Lower leg skin (tissue), 4 donors: ENCODE data around the gene RMND5B. TPM values are rescaled to one million over a fixed set of nuclear protein-coding genes. Genes with fewer than 3 reads are reported as not detected.

Source experiments
- DNase-seq, 2 donors: peaks; one replicate each; pipeline ENCODE4 v3.0.0-alpha.2; 2019; ENCODE audit warnings: low spot score in 2 of 2
- H3K4me3 ChIP-seq: fragments of 200-600 bp; sonication (generic); 2 replicates; pipeline ENCODE4 v1.5.1; 2017; ENCODE audit warnings: mild to moderate bottlenecking, low read depth; ENCODE audit not compliant: poor library complexity, severe bottlenecking
- CTCF ChIP-seq, 3 donors: fragments of 450-650 bp; IDR thresholded peaks; one replicate each; pipeline ENCODE4 v1.5.1; 2016; ENCODE audit warnings: antibody characterized with exemption in 3 of 3, mild to moderate bottlenecking in 3 of 3, moderate library complexity in 2 of 3
- POLR2A ChIP-seq, 2 donors: fragments of 450-650 bp; IDR thresholded peaks; one replicate each; pipeline ENCODE4 v1.6.1; 2016 to 2017; ENCODE audit warnings: antibody characterized with exemption in 2 of 2, mild to moderate bottlenecking in 1 of 2, moderate library complexity in 1 of 2
- WGBS, 2 donors: methylation state at CpG; one replicate each; pipeline ENCODE4 v1.1.5; 2018; 5-methylcytosine and 5-hydroxymethylcytosine counted together
- intact Hi-C: fragments of 100-400 bp; cut with DNase I; formaldehyde crosslinking; loops from one replicate; pipeline ENCODE4 v1.15.0; 2023; ENCODE audit warnings: low total_unique reads
- total RNA-seq, 4 donors: library from RNA; depleted of rRNA; stranded (reverse); fragments of >200 nt; gene quantifications; one replicate each; pipeline ENCODE4 v1.1.0, GENCODE V29; 2016

The RMND5B gene
- total RNA-seq, 4 donors from 2014 or later, result 47.4 to 83.2 (median 56.2) TPM

- 47 to 49% methylated on average over 31 of the region's 31 CpGs for WGBS, 2 donors
- TF ChIP-seq POLR2A (IDR thresholded peaks at IDR 0.05) (no peak), CTCF (IDR thresholded peaks at IDR 0.05) (no peak)
- H3K4me3 ChIP-seq, result peak overlapping the region; percentile 83
- intact Hi-C loops, result no loop called here
- DNase-seq, result peak in 1 of 2 donors; percentile 82
Observed at GRCh38 chr5:178152491-178153444, 22.0 kb downstream of the RMND5B start.

- TF ChIP-seq POLR2A (IDR thresholded peaks at IDR 0.05), result no peak
- intact Hi-C loops, result no loop called here
- WGBS, 2 donors, result 2 to 3% methylated on average over 67 to 68 of the region's 68 CpGs
- peak; percentile 98 to 100 for DNase-seq
- peak within 1 kb of the TSS; percentile 83 for H3K4me3 ChIP-seq
Observed at GRCh38 chr5:178153530-178154340, 22.9 kb downstream of the RMND5B start, which contains the start of gene NHP2. TSS of gene NHP2 (minus strand) at chr5:178153885. CDS start at chr5:178153817, 68 bp downstream.

- WGBS, 2 donors, result 77 to 80% methylated on average over 8 of the region's 8 CpGs
- no peak for TF ChIP-seq CTCF (IDR thresholded peaks at IDR 0.05)
- TF ChIP-seq POLR2A (IDR thresholded peaks at IDR 0.05), result no peak
Observed at GRCh38 chr5:178155065-178155464, 24.3 kb downstream of the RMND5B start.

GRCh38 chr5:178160176-178160575, 29.4 kb downstream of the RMND5B start:
- TF ChIP-seq CTCF (IDR thresholded peaks at IDR 0.05) (no peak), POLR2A (IDR thresholded peaks at IDR 0.05) (no peak)
- intact Hi-C loops, result loop anchor here (5.0 kb wide), 1 partner anchor 83 kb away; no protein-coding TSS in a partner anchor
- no peak for DNase-seq
- no peak overlapping the region for H3K4me3 ChIP-seq
- 87 to 90% methylated on average over 5 of the region's 5 CpGs for WGBS, 2 donors

More at GRCh38 chr5:178155065-178155464, 24.3 kb downstream of the RMND5B start:
- no peak for DNase-seq
- intact Hi-C loops, result no loop called here
- H3K4me3 ChIP-seq, result no peak overlapping the region

GRCh38 chr5:178162481-178162880, 31.7 kb downstream of the RMND5B start:
- 70 to 72% methylated on average over 9 of the region's 9 CpGs for WGBS, 2 donors
- no peak for DNase-seq
- intact Hi-C loops, result loop anchor here (5.0 kb wide), 1 partner anchor 85 kb away; no protein-coding TSS in a partner anchor
- H3K4me3 ChIP-seq, result no peak overlapping the region
- TF ChIP-seq CTCF (IDR thresholded peaks at IDR 0.05), result no peak
- no peak for TF ChIP-seq POLR2A (IDR thresholded peaks at IDR 0.05)
